C4-2B (cell line): Measurements from ENCODE around the gene SIL1.

Experiments used
- ZFX ChIP-seq: fragments of 450-650 bp; IDR thresholded peaks from 2 replicates; pipeline ENCODE4 v1.6.1; 2017
- TF ChIP-seq, protein P1 (sequence below): fragments of 450-650 bp; conservative IDR thresholded peaks from 2 replicates; pipeline ENCODE4 v1.5.1; 2017; ENCODE audit warnings: mild to moderate bottlenecking

DNA sequence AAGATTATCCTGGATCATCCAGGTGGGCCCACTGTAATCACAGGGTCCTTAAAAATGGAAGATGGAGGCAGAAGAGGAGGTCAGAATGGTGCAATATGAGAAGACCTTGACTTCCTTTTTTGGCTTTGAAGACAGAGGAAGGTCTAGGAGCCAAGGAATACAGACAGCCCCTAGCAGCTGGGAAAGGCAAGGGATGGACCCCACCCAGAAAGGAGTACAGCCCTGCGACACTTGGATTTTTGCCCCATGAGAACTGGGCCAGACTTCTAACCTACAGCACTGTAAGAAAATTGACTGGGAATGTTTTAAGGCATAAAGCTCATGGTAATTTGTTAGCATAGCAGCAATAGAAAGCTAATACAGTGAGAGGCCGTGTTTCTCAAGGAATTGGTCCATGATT is 256.1 kb downstream of the SIL1 start:
- TF ChIP-seq, protein P1, sequence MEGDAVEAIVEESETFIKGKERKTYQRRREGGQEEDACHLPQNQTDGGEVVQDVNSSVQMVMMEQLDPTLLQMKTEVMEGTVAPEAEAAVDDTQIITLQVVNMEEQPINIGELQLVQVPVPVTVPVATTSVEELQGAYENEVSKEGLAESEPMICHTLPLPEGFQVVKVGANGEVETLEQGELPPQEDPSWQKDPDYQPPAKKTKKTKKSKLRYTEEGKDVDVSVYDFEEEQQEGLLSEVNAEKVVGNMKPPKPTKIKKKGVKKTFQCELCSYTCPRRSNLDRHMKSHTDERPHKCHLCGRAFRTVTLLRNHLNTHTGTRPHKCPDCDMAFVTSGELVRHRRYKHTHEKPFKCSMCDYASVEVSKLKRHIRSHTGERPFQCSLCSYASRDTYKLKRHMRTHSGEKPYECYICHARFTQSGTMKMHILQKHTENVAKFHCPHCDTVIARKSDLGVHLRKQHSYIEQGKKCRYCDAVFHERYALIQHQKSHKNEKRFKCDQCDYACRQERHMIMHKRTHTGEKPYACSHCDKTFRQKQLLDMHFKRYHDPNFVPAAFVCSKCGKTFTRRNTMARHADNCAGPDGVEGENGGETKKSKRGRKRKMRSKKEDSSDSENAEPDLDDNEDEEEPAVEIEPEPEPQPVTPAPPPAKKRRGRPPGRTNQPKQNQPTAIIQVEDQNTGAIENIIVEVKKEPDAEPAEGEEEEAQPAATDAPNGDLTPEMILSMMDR: no peak
- no peak for TF ChIP-seq ZFX
